ENCODE results near the gene SHMT2.

Gene SHMT2

GRCh38 chr12:57241402-57242310, 12.1 kb downstream of the SHMT2 start:
- no peak for DNase-seq

GRCh38 chr12:57242329-57242690, 12.8 kb downstream of the SHMT2 start:
- no peak for DNase-seq

GRCh38 chr12:57242691-57243454, 13.4 kb downstream of the SHMT2 start:
- peak; percentile 56 to 75 for DNase-seq

- DNase-seq, result peak; percentile 76 to 83
These were observed 14.2 kb downstream of the SHMT2 start for GRCh38 chr12:57243521-57244311.

GRCh38 chr12:57244312-57244696, 14.8 kb downstream of the SHMT2 start:
- no peak for DNase-seq

- DNase-seq, result no peak
These were observed 17.5 kb downstream of the SHMT2 start for GRCh38 chr12:57247041-57247440.

GRCh38 chr12:57248934-57249742, 19.6 kb downstream of the SHMT2 start:
- DNase-seq, result no peak

- DNase-seq, result no peak
These were observed 21.0 kb downstream of the SHMT2 start for GRCh38 chr12:57250541-57250940.

- DNase-seq, result no peak
These were observed 21.4 kb downstream of the SHMT2 start, which contains the start of gene STAC3 for GRCh38 chr12:57250956-57251355. TSS of gene STAC3 (minus strand) at chr12:57251187. CDS start at chr12:57249636, 1,551 bp downstream.

- DNase-seq, result no peak
These were observed 25.2 kb downstream of the SHMT2 start for GRCh38 chr12:57254506-57255280.

- no peak for DNase-seq
These were observed 26.4 kb downstream of the SHMT2 start for GRCh38 chr12:57255916-57256315.

- no peak for DNase-seq
These were observed 29.8 kb downstream of the SHMT2 start for GRCh38 chr12:57258977-57259970.

- DNase-seq, result no peak
These were observed 30.9 kb downstream of the SHMT2 start for GRCh38 chr12:57260366-57260765.

GRCh38 chr12:57261428-57261865, 31.9 kb downstream of the SHMT2 start:
- DNase-seq, result no peak

GRCh38 chr12:57262126-57262822, 32.8 kb downstream of the SHMT2 start:
- no peak for DNase-seq

- no peak for DNase-seq
These were observed 33.6 kb downstream of the SHMT2 start for GRCh38 chr12:57263096-57263495.

- no peak for DNase-seq
These were observed 37.2 kb downstream of the SHMT2 start for GRCh38 chr12:57266681-57267080.

- no peak for DNase-seq
These were observed 38.8 kb downstream of the SHMT2 start for GRCh38 chr12:57268264-57268663.

GRCh38 chr12:57270966-57271470, 41.5 kb downstream of the SHMT2 start:
- DNase-seq, result no peak

All from activated CD4-positive, alpha-beta T cell treated with anti-CD3 and anti-CD28 coated beads for 4 hours (primary cell).